ENCODE measurements around the gene APAF1.

GRCh38 chr12:98736352-98737321, 91.5 kb downstream of the APAF1 start:
- TF ChIP-seq CTCF (IDR thresholded peaks at IDR 0.05), result no peak
- no peak for TF ChIP-seq EZH2 (IDR thresholded peaks at IDR 0.05; ENCODE audit: borderline replicate concordance, insufficient read depth, low read depth, low read length, poor library complexity, severe bottlenecking)
